GM18861 (cell line): ENCODE results near the gene NINJ1.

Experiments used
- ATAC-seq: cut with Tn5 transposase; IDR thresholded peaks from one replicate; pipeline ENCODE4 v1.9.1; 2021; ENCODE audit not compliant: unreplicated experiment

Gene NINJ1

GRCh38 chr9:93134015-93134739 lies at the start of gene NINJ1:
Gene NINJ1, minus strand, starts transcription at chr9:93134251. Its CDS starts 34 bp downstream, at chr9:93134217.
- peak; percentile 55 for ATAC-seq

GRCh38 chr9:93183131-93183662 lies 49.1 kb upstream of the NINJ1 start:
- ATAC-seq: no peak

- no peak for ATAC-seq
Observed at GRCh38 chr9:93182572-93182971, 48.5 kb upstream of the NINJ1 start.

GRCh38 chr9:93181672-93182435 lies 47.8 kb upstream of the NINJ1 start:
- no peak for ATAC-seq

GRCh38 chr9:93180938-93181337 lies 46.9 kb upstream of the NINJ1 start:
- no peak for ATAC-seq

- no peak for ATAC-seq
Observed at GRCh38 chr9:93178851-93179786, 45.1 kb upstream of the NINJ1 start.

- ATAC-seq: no peak
Observed at GRCh38 chr9:93177676-93178075, 43.6 kb upstream of the NINJ1 start.

GRCh38 chr9:93174976-93175375 lies 40.9 kb upstream of the NINJ1 start:
- no peak for ATAC-seq

- ATAC-seq: no peak
Observed at GRCh38 chr9:93173365-93174051, 39.5 kb upstream of the NINJ1 start.

- no peak for ATAC-seq
Observed at GRCh38 chr9:93172666-93173364, 38.8 kb upstream of the NINJ1 start.

- ATAC-seq: no peak
Observed at GRCh38 chr9:93171261-93171990, 37.4 kb upstream of the NINJ1 start.

- no peak for ATAC-seq
Observed at GRCh38 chr9:93170571-93170970, 36.5 kb upstream of the NINJ1 start.

GRCh38 chr9:93169444-93169843 lies 35.4 kb upstream of the NINJ1 start:
- ATAC-seq: no peak

GRCh38 chr9:93168581-93168980 lies 34.5 kb upstream of the NINJ1 start:
- no peak for ATAC-seq

GRCh38 chr9:93167838-93168237 lies 33.8 kb upstream of the NINJ1 start:
- ATAC-seq: no peak

GRCh38 chr9:93167185-93167584 lies 33.1 kb upstream of the NINJ1 start:
- ATAC-seq: no peak

GRCh38 chr9:93166699-93167098 lies 32.6 kb upstream of the NINJ1 start:
- no peak for ATAC-seq

GRCh38 chr9:93164085-93164484 lies 30.0 kb upstream of the NINJ1 start:
- ATAC-seq: no peak
